A204.1 (cell line): ENCODE results near the gene MYO1C.
"Not testable (repeated sequence)": the region's sequence is repeated elsewhere in the genome, so short reads cannot be mapped to it uniquely, and the experiment has no call there.

Experiments used
- FAIRE-seq: peaks from 2 replicates; lab custom pipeline; 2012; peaks lifted over from hg19 to GRCh38; lab: Jason Lieb, UNC

The MYO1C gene, protein sequence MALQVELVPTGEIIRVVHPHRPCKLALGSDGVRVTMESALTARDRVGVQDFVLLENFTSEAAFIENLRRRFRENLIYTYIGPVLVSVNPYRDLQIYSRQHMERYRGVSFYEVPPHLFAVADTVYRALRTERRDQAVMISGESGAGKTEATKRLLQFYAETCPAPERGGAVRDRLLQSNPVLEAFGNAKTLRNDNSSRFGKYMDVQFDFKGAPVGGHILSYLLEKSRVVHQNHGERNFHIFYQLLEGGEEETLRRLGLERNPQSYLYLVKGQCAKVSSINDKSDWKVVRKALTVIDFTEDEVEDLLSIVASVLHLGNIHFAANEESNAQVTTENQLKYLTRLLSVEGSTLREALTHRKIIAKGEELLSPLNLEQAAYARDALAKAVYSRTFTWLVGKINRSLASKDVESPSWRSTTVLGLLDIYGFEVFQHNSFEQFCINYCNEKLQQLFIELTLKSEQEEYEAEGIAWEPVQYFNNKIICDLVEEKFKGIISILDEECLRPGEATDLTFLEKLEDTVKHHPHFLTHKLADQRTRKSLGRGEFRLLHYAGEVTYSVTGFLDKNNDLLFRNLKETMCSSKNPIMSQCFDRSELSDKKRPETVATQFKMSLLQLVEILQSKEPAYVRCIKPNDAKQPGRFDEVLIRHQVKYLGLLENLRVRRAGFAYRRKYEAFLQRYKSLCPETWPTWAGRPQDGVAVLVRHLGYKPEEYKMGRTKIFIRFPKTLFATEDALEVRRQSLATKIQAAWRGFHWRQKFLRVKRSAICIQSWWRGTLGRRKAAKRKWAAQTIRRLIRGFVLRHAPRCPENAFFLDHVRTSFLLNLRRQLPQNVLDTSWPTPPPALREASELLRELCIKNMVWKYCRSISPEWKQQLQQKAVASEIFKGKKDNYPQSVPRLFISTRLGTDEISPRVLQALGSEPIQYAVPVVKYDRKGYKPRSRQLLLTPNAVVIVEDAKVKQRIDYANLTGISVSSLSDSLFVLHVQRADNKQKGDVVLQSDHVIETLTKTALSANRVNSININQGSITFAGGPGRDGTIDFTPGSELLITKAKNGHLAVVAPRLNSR

DNA sequence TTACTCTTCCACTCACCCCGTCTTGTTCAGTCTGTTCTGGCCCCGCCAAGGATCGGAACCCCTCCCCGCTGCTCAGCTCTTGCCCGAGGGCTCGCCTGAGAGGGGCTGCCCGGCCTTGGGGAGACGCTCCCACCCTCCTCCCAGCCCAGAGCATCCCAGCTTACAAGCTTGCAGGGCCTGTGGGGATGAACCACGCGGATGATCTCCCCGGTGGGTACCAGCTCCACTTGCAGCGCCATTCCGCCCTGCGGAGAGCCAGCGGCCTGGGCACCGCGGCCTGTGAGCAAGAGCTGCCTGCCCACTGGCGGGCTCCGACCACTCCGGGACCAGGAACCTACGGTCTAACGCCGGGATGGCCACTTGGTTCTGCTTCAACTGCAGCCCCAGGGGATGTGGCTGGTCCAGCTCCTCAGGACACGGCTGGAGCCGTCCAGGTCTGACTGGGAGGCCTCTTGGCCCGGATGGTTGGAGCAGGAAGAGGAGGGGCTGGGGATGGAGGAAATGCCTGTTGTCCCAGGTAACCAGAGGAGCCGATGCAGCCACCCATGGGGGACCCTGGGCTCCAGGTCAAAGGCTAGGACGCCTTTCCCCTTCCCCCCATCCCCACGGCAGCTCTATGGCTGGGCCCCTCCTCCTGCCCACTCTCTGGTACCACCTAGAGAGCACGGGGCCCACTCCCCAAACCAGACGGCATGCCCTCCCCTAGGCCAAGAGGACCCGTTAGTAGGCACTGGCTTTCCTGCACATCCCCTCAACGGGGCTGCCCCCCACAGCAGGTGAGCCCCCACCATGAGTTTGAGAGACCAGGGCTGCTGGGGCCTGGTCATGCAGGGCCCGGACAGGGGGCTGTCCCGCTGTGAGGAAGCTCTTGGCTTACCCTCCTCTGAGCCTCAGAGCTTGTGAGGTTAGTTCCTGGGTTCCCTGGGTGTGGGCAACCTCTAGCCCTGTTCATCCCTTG is at the start of gene MYO1C:
Gene MYO1C (minus strand): TSS at position 438 of the 958 bp plus-strand sequence. CDS start 199 bp downstream, at position 239.
- FAIRE-seq = no peak

- FAIRE-seq = no peak
Measured at GRCh38 chr17:1541367-1541904, 49.0 kb upstream of the MYO1C start.

DNA sequence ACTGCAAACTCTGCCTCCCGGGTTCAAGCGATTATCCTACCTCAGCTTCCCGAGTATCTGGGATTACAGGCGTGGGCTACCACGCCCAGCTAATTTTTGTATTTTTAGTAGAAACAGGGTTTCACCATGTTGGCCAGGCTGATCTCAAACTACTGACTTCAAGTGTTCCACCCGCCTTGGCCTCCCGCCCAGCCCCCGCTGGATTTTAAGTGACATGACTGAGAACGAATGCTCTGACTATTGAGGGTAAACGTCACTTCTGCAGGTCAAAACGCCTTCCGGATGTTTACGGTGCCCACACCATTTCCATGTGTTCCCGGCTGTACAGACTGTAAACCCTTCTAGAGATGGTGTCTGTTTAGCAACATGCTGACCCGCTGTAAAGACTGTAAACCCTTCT is 47.3 kb upstream of the MYO1C start:
- no peak for FAIRE-seq

DNA sequence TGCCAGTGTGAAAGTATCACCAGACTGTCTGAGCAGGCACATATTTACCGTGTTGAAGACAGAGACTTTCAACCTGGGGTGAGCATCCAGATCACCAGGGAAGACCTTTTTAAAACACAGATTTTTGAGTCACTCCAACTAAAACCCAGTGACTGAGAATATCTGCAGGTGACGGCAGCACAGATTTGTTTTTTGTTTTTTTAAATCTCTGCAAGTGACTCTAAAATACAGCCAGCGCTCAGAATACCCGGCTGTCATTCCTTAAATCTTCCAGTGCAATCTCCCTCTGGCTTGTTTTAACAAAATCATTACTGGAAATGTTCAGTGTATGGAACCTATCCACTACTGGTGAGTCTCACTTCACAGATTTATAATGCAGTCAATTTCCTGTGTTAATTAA is 43.3 kb upstream of the MYO1C start:
- FAIRE-seq = no peak

DNA sequence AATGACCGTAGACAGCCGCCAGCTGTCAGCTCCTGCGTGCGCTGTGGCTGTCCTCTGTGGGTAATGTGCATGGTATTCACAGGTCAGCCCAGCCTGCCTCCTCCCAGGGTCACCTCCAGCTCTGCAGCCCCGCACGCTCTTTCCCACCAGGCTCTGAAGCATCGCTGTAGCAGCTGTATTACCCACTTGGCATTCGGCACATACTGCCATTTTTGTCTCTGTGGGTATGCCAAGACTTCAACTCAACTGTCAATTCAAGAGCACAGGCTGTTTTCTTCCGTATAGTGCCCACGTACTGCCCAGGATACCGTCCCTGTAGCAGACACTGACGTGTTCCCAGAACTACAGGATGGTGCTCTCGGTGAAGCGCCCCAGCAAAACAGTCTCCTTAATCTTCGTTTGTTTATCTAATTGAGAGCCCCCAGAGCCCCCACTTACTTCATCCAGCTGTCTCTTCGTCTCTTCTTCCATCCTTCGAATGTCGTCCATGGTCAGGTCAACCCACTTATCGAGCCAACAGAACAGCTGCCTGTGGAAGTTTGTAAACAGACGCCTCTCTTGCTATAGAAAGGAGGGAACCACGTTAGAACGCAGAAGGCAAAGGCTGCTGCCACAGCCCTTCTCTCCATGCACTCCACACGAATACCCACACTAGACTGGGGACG is 41.3 kb upstream of the MYO1C start:
- no peak for FAIRE-seq

- FAIRE-seq = no peak
Measured at GRCh38 chr17:1532836-1533602, 40.5 kb upstream of the MYO1C start.

DNA sequence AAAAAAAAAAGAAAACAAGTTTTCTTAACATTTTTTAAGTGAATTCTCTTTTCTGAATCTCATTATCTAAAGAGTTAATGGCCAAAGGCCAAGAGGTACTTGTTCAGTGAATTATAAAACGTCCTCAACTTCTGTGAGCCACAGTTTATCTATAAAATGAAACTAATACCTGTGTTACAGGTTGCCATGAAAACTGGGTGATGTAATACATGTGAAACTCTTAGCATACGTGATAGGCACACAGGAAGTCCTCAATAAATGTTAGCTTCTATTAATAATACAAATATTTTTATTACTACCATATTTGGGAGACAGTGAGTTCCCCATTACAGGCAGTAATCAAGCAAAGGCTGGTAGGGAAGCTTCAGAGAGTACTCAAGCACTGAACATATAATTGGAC is 37.4 kb upstream of the MYO1C start:
- no peak for FAIRE-seq

DNA sequence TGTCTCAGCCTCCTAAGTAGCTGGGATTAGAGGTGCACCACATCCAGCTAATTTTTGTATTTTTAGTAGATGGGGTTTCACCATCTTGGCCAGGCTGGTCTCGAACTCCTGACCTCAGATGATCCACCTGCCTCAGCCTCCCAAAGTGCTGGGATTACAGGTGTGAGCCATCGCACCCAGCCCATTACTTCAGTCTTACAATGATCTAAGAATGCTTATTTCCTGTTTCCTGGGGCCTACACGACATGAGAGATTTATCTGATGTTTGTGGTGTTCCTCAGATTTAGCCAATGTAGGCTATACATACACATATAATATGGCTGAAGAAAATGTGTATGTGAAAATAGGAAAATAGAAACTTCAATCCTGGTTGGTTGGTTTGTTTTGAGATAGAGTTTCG is 34.4 kb upstream of the MYO1C start:
- FAIRE-seq = not testable (repeated sequence)

- no peak for FAIRE-seq
Measured at GRCh38 chr17:1522626-1523025, 30.1 kb upstream of the MYO1C start.

- FAIRE-seq = no peak
Measured at GRCh38 chr17:1521086-1521640, 28.7 kb upstream of the MYO1C start.

GRCh38 chr17:1519678-1520077 is 27.2 kb upstream of the MYO1C start:
- FAIRE-seq = no peak

GRCh38 chr17:1518410-1518809 is 25.9 kb upstream of the MYO1C start:
- FAIRE-seq = no peak

- FAIRE-seq = peak; percentile 88
Measured at GRCh38 chr17:1516388-1517161, 24.1 kb upstream of the MYO1C start, which contains the start of gene INPP5K. Gene INPP5K, minus strand, starts transcription at chr17:1516612. Its CDS starts 113 bp downstream, at chr17:1516499.

GRCh38 chr17:1515640-1516387 is 23.3 kb upstream of the MYO1C start:
- peak; percentile 76 for FAIRE-seq

- no peak for FAIRE-seq
Measured at GRCh38 chr17:1512351-1512750, 19.9 kb upstream of the MYO1C start.

GRCh38 chr17:1511756-1512321 is 19.4 kb upstream of the MYO1C start:
- no peak for FAIRE-seq

DNA sequence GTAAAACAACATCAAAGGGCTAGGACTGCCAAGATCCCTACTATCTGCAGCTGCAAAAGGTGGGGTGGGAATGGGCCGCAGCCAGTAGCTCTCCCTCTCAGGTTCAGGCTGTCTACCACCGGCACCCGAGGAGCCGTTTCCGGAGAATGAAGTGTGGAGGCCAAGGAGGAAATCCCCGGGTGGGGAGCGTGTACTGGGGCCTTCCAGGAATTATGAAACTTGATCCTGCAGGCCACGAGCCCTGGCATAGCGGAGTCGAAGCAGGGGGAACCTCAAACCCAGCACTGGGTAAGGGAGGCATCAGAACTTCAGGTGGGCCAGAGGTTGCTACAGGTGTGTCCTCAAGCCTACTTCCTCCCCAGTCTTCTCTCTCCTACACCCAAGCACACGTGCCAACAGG is 18.8 kb upstream of the MYO1C start:
- no peak for FAIRE-seq
